K562 (cell line): Measurements from ENCODE around the gene SLC27A4. TPM values are rescaled to one million over a fixed set of nuclear protein-coding genes. Genes with fewer than 3 reads are reported as not detected.

Experiments
- ARHGAP35 ChIP-seq: fragments of 450-650 bp; IDR thresholded peaks from 2 replicates; pipeline ENCODE4 v1.6.1; 2018; ENCODE audit not compliant: partially characterized antibody
- EGR1 ChIP-seq: fragments of 450-650 bp; conservative IDR thresholded peaks from 2 replicates; pipeline ENCODE4 v1.6.1; 2017; ENCODE audit warnings: mild to moderate bottlenecking
- ERF ChIP-seq: fragments of 450-650 bp; formaldehyde crosslinking; IDR thresholded peaks from 2 replicates; pipeline ENCODE4 v1.4.0; 2020; ENCODE audit warnings: mild to moderate bottlenecking, mixed read lengths
- FOXP1 ChIP-seq: sonication (generic); formaldehyde crosslinking; IDR thresholded peaks from 2 replicates; pipeline ENCODE4 v1.8.0; 2022; ENCODE audit warnings: mild to moderate bottlenecking, missing genetic modification reagents
- GTF2A2 ChIP-seq: IDR thresholded peaks from 2 replicates; pipeline ENCODE4 v1.6.1; 2016; ENCODE audit warnings: mild to moderate bottlenecking, missing genetic modification characterization, missing compliant biosample characterization
- MAZ ChIP-seq, 2 experiments: fragments of 450-650 bp in 1 of 2; sonication (generic) in 1 of 2; formaldehyde crosslinking; IDR thresholded peaks in 1 of 2; conservative IDR thresholded peaks in 1 of 2; 2 replicates each; pipeline versions ENCODE4 v1.4.0 to v1.5.0; 2020; ENCODE audit warnings: mild to moderate bottlenecking in 1 of 2, missing genetic modification reagents in 1 of 2
- MEF2A ChIP-seq: IDR thresholded peaks from 2 replicates; pipeline ENCODE4 v1.6.1; 2011; ENCODE audit warnings: low read depth, mild to moderate bottlenecking, low read length, moderate library complexity; ENCODE audit not compliant: control insufficient read depth
- MTA3 ChIP-seq: fragments of 450-650 bp; formaldehyde crosslinking; IDR thresholded peaks from 2 replicates; pipeline ENCODE4 v1.6.1; 2017; ENCODE audit warnings: mild to moderate bottlenecking, borderline replicate concordance
- POLR3G ChIP-seq: IDR thresholded peaks from 2 replicates; pipeline ENCODE4 v1.6.1; 2011; ENCODE audit not compliant: insufficient read length, insufficient replicate concordance; ENCODE audit errors: extremely low read depth
- RBBP5 ChIP-seq: fragments of 200-600 bp; sonication (generic); IDR thresholded peaks from 2 replicates; pipeline ENCODE4 v1.6.1; 2012; ENCODE audit warnings: borderline replicate concordance, mild to moderate bottlenecking, low read length, control low read depth, inconsistent platforms; ENCODE audit not compliant: insufficient read depth, poor library complexity, severe bottlenecking
- RHOXF2B ChIP-seq: fragments of 250-450 bp; sonication (Bioruptor Pico); conservative IDR thresholded peaks from 2 replicates; pipeline ENCODE4 v1.5.1; 2021
- SMARCA4 ChIP-seq: fragments of 450-650 bp; IDR thresholded peaks from 2 replicates; pipeline ENCODE4 v1.6.1; 2016
- TBP ChIP-seq: optimal IDR thresholded peaks from 2 replicates; pipeline ENCODE3; 2011; ENCODE audit warnings: low read depth, low read length, improper control_type of control experiment
- TEAD2 ChIP-seq: fragments of 450-650 bp; IDR thresholded peaks from 2 replicates; pipeline ENCODE4 v1.6.1; 2016; ENCODE audit warnings: missing genetic modification characterization, control low read depth, missing compliant biosample characterization
- XRCC5 ChIP-seq: fragments of 200-400 bp; formaldehyde crosslinking; IDR thresholded peaks from 2 replicates; pipeline ENCODE4 v1.6.1; 2017; ENCODE audit warnings: low read depth, mild to moderate bottlenecking, low read length
- ZNF324 ChIP-seq: fragments of 250-450 bp; sonication (Bioruptor Pico); IDR thresholded peaks from 2 replicates; pipeline ENCODE4 v1.4.0; 2020; ENCODE audit warnings: mild to moderate bottlenecking
- ZNF57 ChIP-seq: fragments of 450-650 bp; formaldehyde crosslinking; IDR thresholded peaks from 2 replicates; pipeline ENCODE4 v1.4.0; 2020; ENCODE audit warnings: mild to moderate bottlenecking, moderate library complexity
- polyA plus RNA-seq, 8 experiments: library from polyadenylated mRNA; depleted of rRNA in 4 of 8; stranded (reverse) in 5 of 8; unstranded in 3 of 8; fragments of >200 nt; fragmentation: Nextera tagmentation in 2 of 8; fragmentation: Illumina TruSeq in 1 of 8; extraction: Ambion mirVana in 2 of 8; extraction: Trizol in 1 of 8; gene quantifications; 2 replicates each; pipeline versions ENCODE4 v1.2.1 to v1.2.3, GENCODE V29; 2011 to 2014; ENCODE audit warnings: inconsistent platforms in 1 of 8, missing spikeins in 1 of 8
- total RNA-seq, 7 experiments: library from RNA; depleted of rRNA in 6 of 7; stranded (reverse); fragments of >200 nt in 6 of 7; fragmentation: Illumina TruSeq in 2 of 7; extraction: Trizol in 2 of 7; gene quantifications; 2 replicates each; pipeline versions ENCODE4 v1.2.1 to v1.2.3, GENCODE V29; 2011 to 2021; ENCODE audit warnings: low replicate concordance in 1 of 7
- TF ChIP-seq, protein P1 (sequence below): sonication (generic); formaldehyde crosslinking; IDR thresholded peaks from 2 replicates; pipeline ENCODE4 v1.8.0; 2022; ENCODE audit warnings: mild to moderate bottlenecking, low read depth, missing genetic modification reagents
- TF ChIP-seq, protein P2 (sequence below): fragments of 250-450 bp; sonication (Bioruptor Pico); IDR thresholded peaks from 2 replicates; pipeline ENCODE4 v1.8.0; 2022; ENCODE audit warnings: moderate library complexity, mild to moderate bottlenecking, inconsistent platforms
- TF ChIP-seq, protein P3 (sequence below): fragments of 250-450 bp; sonication (Bioruptor Pico); IDR thresholded peaks from 2 replicates; pipeline ENCODE4 v1.4.0; 2020
- TF ChIP-seq, protein P4 (sequence below): fragments of 250-450 bp; sonication (Bioruptor Pico); IDR thresholded peaks from 2 replicates; pipeline ENCODE4 v1.4.0; 2020

SLC27A4 gene
- total and polyA plus RNA-seq, 9 of the 15 experiments (the other 6 are each of a cell fraction or from before 2014, with no cell fraction given) = 0.25 to 35.7 (median 14.0) TPM

DNA sequence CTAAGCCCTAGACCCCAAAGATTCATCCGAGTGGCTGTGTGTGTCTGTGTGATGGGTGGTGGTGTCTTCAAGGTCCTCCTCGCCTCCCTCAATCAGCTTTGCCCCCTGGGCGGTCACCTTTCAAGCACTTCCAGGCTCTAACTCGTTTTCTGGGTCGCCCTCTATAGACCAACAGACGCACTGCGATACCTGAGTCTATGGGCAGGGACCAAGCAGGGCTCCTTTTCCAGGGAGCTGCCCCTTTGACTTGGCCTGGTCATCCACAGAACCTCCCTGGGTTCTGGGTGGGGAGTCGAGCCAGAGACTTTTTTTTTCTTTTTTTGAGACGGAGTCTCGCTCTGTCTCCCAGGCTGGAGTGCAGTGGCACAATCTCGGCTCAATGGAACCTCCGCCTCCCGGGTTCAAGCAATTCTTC, 1.1 kb downstream of the SLC27A4 start (continued):
- TF ChIP-seq, protein P1, sequence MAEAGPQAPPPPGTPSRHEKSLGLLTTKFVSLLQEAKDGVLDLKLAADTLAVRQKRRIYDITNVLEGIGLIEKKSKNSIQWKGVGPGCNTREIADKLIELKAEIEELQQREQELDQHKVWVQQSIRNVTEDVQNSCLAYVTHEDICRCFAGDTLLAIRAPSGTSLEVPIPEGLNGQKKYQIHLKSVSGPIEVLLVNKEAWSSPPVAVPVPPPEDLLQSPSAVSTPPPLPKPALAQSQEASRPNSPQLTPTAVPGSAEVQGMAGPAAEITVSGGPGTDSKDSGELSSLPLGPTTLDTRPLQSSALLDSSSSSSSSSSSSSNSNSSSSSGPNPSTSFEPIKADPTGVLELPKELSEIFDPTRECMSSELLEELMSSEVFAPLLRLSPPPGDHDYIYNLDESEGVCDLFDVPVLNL (CRISPR knock-in tag) = no peak
- TF ChIP-seq TBP (peak; percentile 44), POLR3G (no peak), ZNF324 (CRISPR knock-in tag) (no peak), ARHGAP35 (no peak), FOXP1 (peak; percentile 35; the same call in 1 of the 2 replicates), RBBP5 (no peak), ZNF57 (CRISPR knock-in tag) (no peak), XRCC5 (no peak), MAZ (CRISPR knock-in tag; conservative IDR thresholded peaks at IDR 0.05 in 1 of 2, IDR thresholded peaks at IDR 0.05 in 1 of 2) (peak in 1 of 2 experiments; percentile 89; a peak in 2 of 4 replicates), SMARCA4 (no peak), MEF2A (no peak), EGR1 (no peak), ERF (CRISPR knock-in tag) (no peak), TEAD2 (no peak), GTF2A2 (tag) (no peak), RHOXF2B (CRISPR knock-in tag) (no peak), MTA3 (no peak; the same call in 1 of the 2 replicates)
- TF ChIP-seq, protein P2, sequence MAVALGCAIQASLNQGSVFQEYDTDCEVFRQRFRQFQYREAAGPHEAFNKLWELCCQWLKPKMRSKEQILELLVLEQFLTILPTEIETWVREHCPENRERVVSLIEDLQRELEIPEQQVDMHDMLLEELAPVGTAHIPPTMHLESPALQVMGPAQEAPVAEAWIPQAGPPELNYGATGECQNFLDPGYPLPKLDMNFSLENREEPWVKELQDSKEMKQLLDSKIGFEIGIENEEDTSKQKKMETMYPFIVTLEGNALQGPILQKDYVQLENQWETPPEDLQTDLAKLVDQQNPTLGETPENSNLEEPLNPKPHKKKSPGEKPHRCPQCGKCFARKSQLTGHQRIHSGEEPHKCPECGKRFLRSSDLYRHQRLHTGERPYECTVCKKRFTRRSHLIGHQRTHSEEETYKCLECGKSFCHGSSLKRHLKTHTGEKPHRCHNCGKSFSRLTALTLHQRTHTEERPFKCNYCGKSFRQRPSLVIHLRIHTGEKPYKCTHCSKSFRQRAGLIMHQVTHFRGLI (CRISPR knock-in tag) = no peak
- TF ChIP-seq, protein P3, sequence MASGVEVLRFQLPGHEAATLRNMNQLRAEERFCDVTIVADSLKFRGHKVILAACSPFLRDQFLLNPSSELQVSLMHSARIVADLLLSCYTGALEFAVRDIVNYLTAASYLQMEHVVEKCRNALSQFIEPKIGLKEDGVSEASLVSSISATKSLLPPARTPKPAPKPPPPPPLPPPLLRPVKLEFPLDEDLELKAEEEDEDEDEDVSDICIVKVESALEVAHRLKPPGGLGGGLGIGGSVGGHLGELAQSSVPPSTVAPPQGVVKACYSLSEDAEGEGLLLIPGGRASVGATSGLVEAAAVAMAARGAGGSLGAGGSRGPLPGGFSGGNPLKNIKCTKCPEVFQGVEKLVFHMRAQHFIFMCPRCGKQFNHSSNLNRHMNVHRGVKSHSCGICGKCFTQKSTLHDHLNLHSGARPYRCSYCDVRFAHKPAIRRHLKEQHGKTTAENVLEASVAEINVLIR (CRISPR knock-in tag) = no peak
- TF ChIP-seq, protein P4, sequence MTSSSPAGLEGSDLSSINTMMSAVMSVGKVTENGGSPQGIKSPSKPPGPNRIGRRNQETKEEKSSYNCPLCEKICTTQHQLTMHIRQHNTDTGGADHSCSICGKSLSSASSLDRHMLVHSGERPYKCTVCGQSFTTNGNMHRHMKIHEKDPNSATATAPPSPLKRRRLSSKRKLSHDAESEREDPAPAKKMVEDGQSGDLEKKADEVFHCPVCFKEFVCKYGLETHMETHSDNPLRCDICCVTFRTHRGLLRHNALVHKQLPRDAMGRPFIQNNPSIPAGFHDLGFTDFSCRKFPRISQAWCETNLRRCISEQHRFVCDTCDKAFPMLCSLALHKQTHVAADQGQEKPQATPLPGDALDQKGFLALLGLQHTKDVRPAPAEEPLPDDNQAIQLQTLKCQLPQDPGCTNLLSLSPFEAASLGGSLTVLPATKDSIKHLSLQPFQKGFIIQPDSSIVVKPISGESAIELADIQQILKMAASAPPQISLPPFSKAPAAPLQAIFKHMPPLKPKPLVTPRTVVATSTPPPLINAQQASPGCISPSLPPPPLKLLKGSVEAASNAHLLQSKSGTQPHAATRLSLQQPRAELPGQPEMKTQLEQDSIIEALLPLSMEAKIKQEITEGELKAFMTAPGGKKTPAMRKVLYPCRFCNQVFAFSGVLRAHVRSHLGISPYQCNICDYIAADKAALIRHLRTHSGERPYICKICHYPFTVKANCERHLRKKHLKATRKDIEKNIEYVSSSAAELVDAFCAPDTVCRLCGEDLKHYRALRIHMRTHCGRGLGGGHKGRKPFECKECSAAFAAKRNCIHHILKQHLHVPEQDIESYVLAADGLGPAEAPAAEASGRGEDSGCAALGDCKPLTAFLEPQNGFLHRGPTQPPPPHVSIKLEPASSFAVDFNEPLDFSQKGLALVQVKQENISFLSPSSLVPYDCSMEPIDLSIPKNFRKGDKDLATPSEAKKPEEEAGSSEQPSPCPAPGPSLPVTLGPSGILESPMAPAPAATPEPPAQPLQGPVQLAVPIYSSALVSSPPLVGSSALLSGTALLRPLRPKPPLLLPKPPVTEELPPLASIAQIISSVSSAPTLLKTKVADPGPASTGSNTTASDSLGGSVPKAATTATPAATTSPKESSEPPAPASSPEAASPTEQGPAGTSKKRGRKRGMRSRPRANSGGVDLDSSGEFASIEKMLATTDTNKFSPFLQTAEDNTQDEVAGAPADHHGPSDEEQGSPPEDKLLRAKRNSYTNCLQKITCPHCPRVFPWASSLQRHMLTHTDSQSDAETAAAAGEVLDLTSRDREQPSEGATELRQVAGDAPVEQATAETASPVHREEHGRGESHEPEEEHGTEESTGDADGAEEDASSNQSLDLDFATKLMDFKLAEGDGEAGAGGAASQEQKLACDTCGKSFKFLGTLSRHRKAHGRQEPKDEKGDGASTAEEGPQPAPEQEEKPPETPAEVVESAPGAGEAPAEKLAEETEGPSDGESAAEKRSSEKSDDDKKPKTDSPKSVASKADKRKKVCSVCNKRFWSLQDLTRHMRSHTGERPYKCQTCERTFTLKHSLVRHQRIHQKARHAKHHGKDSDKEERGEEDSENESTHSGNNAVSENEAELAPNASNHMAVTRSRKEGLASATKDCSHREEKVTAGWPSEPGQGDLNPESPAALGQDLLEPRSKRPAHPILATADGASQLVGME (CRISPR knock-in tag) = no peak
